A673 (cell line): Measurements from ENCODE around the gene GAB2.

ENCODE experiments used
- CTCF ChIP-seq: fragments of 300-800, 200-600 bp; sonication (generic); conservative IDR thresholded peaks from 2 replicates; pipeline ENCODE4 v1.5.1; 2017; ENCODE audit warnings: low read depth, mild to moderate bottlenecking, antibody characterized with exemption, low read length, moderate library complexity, mixed read lengths
- EZH2 ChIP-seq: fragments of 200-600 bp; sonication (generic); IDR thresholded peaks from 2 replicates; pipeline ENCODE4 v1.6.1; 2017; ENCODE audit warnings: borderline replicate concordance, low read depth, mild to moderate bottlenecking, mixed read lengths, antibody characterized with exemption, low read length; ENCODE audit not compliant: poor library complexity, severe bottlenecking

- no peak for TF ChIP-seq CTCF
- no peak for TF ChIP-seq EZH2
Measured at GRCh38 chr11:78194490-78194889, 223.1 kb downstream of the GAB2 start.
